GM19397 (cell line): ENCODE data around the gene ANKRD24.
"Not testable (repeated sequence)": the region's sequence is repeated elsewhere in the genome, so short reads cannot be mapped to it uniquely, and the experiment has no call there.

Experiments
- ATAC-seq: cut with Tn5 transposase; IDR thresholded peaks from one replicate; pipeline ENCODE4 v1.9.1; 2021; ENCODE audit warnings: mild to moderate bottlenecking, moderate library complexity; ENCODE audit not compliant: unreplicated experiment

The ANKRD24 gene

DNA sequence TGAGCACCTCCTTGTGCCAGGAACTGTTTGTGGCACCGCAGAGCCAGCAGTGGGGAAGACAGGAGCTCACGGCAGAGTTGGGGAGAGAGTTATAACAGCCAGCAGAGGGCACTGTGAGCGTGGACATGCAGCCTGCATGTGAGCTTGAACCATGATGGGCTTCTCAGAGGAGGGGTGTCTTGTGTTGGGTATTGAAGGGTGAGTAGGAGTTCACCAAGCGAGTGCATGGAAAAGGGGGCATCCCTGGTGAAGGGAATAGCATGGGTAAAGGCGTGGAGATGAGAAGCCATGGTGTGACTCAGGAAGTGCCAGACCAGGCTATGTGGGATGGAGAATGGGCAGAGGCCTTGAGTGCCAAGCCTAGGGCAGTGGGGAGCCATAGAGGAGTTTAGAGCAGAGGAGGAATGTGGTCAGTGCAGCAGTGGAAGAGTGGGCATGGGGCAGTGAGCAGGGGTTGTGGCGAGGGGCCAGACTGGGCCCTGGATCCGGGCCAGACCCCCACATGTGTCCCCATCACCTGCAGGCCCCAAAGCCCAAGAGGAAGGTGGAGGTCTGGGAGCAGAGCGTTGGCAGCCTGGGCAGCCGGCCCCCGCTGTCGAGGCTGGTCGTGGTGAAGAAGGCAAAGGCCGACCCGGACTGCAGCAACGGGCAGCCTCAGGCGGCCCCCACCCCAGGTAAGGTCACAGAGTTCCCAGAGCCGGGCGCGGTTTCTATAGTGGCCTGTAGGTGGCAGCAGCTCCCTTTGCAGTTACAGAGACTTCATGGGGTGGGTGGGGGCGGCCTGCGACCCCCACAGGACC lies 84.8 kb downstream of the ANKRD24 start:
- ATAC-seq, result no peak

DNA sequence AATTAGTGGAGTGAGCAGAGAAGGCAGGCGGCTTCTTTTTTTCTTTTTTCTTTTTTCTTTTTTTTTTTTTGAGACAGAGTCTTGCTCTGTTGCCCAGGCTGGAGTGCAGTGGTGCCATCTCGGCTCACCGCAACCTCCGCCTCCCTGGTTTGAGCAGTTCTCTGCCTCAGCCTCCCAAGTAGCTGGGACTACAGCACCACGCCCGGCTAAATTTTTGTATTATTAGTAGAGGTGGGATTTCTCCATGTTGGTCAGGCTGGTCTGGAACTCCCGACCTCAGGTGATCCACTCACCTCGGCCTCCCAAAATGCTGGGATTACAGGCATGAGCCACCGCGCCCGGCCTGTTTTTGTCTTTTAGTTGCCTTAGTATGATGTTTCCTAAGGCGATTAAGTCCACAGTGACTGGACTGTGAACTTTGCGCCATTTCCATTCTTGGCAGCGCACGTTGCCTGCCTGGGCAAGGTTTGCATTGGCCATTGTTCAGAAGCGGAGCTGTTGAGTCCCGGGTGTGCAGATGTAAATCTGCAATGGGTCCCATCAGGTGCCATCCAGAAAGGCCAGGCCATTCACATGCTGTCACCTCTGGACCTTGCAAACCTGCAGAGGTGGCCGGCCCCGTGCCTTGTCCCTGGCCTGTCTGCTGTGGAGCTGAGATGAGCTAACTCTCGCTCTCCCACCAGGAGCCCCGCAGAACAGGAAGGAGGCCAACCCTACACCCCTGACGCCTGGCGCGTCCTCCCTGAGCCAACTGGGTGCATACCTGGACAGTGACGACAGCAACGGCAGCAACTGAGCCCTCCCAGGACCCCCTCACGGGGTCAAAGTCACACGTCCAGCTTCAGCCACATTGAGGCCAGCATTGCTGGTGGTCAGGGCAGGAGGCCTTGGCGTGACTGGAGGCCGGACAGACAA lies 85.7 kb downstream of the ANKRD24 start:
- no peak for ATAC-seq

DNA sequence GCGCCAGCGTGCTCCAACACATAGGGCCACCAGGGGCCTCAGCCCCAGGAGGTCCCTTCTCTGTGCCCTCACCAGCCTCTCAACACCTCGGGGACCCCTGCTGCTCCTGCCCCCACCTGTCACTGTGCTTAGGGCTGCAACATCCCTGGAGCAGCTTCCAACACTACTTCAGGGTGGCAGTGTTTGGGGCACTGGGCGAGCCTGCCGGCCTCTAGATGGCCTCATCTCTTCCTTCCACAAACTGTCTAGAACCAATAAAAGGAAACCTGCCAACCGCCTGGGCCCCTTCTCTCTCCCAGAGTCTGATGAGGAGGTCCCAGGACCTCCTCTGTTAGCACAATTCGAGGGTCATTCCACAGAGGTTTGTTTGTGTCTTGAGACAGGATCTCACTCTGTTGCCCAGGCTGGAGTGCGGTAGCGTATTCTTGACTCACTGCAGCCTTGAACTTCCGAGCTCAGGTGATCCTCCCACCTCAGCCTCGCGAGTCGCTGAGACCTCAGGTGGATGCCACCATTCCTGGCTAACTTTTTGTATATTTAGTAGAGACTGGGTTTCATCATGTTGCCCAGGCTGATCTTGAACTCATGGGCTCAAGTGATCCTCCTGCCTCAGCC lies 86.4 kb downstream of the ANKRD24 start:
- ATAC-seq, result no peak

DNA sequence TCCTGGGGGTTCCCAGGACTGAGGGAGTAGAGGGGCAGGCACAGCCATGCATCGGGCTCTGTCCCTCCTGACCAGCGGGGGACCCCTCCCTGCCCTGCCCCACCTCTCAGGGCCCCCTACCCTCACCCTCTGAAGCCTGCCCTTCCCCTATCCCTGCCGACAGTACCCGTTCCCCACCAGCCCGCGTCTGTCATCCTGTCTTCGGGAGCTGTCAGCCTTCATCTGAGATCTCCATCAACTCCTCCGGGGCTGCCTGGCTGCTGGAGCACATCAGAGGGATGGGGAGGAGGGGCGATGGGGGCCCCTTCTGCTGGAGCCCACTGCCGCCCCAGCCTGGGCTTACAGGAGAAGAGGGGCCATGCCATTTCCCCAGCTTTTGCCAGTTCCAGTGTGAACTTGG lies 90.4 kb downstream of the ANKRD24 start:
- no peak for ATAC-seq

DNA sequence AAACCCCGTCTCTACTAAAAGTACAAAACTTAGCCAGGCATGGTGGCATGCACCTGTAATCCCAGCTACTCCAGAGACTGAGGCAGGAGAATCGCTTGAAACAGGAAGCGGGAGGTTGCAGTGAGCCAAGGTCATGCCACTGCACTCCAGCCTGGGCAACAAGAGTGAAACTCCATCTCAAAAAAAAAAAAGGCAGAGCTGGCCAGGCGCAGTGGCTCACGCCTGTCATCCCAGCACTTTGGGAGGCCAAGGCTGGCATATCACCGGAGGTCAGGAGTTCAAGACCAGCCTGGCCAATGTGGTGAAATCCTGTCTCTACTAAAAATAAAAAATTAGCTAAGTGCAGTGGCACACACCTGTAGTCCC lies 91.8 kb downstream of the ANKRD24 start:
- ATAC-seq, result not testable (repeated sequence)
